ENCODE results near the gene LAMA2. TPM values are rescaled to one million over a fixed set of nuclear protein-coding genes. Genes with fewer than 3 reads are reported as not detected.

LAMA2 gene
- total RNA-seq, 4 donors from 2014 or later = 1.7 to 112 (median 19.6) TPM

GRCh38 chr6:129342796-129343195 is 459.9 kb downstream of the LAMA2 start:
- no peak for DNase-seq
- no peaks in the 10 kb centered on the region for H3K36me3 ChIP-seq
- H3K9me3 ChIP-seq = no peaks in the 10 kb centered on the region
- H3K27me3 ChIP-seq = no peaks in the 10 kb centered on the region
- intact Hi-C loops (cut with DNase I) = no loop called here
- no peaks in the 10 kb centered on the region for H3K4me1 ChIP-seq
- no peak overlapping the region for H3K27ac ChIP-seq
- H3K4me3 ChIP-seq = no peak overlapping the region
- WGBS, 2 donors = 84 to 86% methylated on average over 2 of the region's 2 CpGs
- TF ChIP-seq POLR2A (IDR thresholded peaks at IDR 0.05) (no peak), CTCF (IDR thresholded peaks at IDR 0.05) (no peak)

- H3K27me3 ChIP-seq = no peaks in the 10 kb centered on the region
- intact Hi-C loops (cut with DNase I) = no loop called here
- no peak overlapping the region for H3K4me3 ChIP-seq
- WGBS, 2 donors = 90 to 93% methylated on average over 3 of the region's 3 CpGs
- no peak for DNase-seq
- H3K36me3 ChIP-seq = no peaks in the 10 kb centered on the region
- H3K9me3 ChIP-seq = no peaks in the 10 kb centered on the region
- no peak for TF ChIP-seq POLR2A (IDR thresholded peaks at IDR 0.05)
- no peak for TF ChIP-seq CTCF (IDR thresholded peaks at IDR 0.05)
- no peaks in the 10 kb centered on the region for H3K4me1 ChIP-seq
- no peak overlapping the region for H3K27ac ChIP-seq
Observed at GRCh38 chr6:129344379-129344778, 461.4 kb downstream of the LAMA2 start.

GRCh38 chr6:129345890-129346289 is 463.0 kb downstream of the LAMA2 start:
- no peaks in the 10 kb centered on the region for H3K27me3 ChIP-seq
- H3K4me3 ChIP-seq = no peak overlapping the region
- DNase-seq = no peak
- H3K36me3 ChIP-seq = no peaks in the 10 kb centered on the region
- TF ChIP-seq POLR2A (IDR thresholded peaks at IDR 0.05) (no peak), CTCF (IDR thresholded peaks at IDR 0.05) (no peak)
- no peaks in the 10 kb centered on the region for H3K4me1 ChIP-seq
- 20 to 68% methylated on average over 2 of the region's 2 CpGs for WGBS, 2 donors
- H3K27ac ChIP-seq = no peak overlapping the region
- intact Hi-C loops (cut with DNase I) = no loop called here
- H3K9me3 ChIP-seq = no peaks in the 10 kb centered on the region

- H3K4me1 ChIP-seq = no peaks in the 10 kb centered on the region
- intact Hi-C loops (cut with DNase I) = no loop called here
- H3K27me3 ChIP-seq = no peaks in the 10 kb centered on the region
- no peak overlapping the region for H3K4me3 ChIP-seq
- TF ChIP-seq POLR2A (IDR thresholded peaks at IDR 0.05) = no peak
- TF ChIP-seq CTCF (IDR thresholded peaks at IDR 0.05) = no peak
- H3K36me3 ChIP-seq = no peaks in the 10 kb centered on the region
- H3K27ac ChIP-seq = no peak overlapping the region
- 85 to 95% methylated on average over 2 of the region's 2 CpGs for WGBS, 2 donors
- no peaks in the 10 kb centered on the region for H3K9me3 ChIP-seq
- DNase-seq = no peak
Observed at GRCh38 chr6:129346964-129347363, 464.0 kb downstream of the LAMA2 start.

- no peaks in the 10 kb centered on the region for H3K36me3 ChIP-seq
- TF ChIP-seq POLR2A (IDR thresholded peaks at IDR 0.05) (no peak), CTCF (IDR thresholded peaks at IDR 0.05) (no peak)
- peaks cover 0 to 14% (median 0%) of the 10 kb centered on the region in 3 donors for H3K4me1 ChIP-seq
- DNase-seq = no peak
- H3K4me3 ChIP-seq = no peak overlapping the region
- H3K27me3 ChIP-seq = no peaks in the 10 kb centered on the region
- H3K9me3 ChIP-seq = no peaks in the 10 kb centered on the region
- no peak overlapping the region for H3K27ac ChIP-seq
- intact Hi-C loops (cut with DNase I) = no loop called here
- 90 to 96% methylated on average over 2 of the region's 2 CpGs for WGBS, 2 donors
Observed at GRCh38 chr6:129350278-129350677, 467.3 kb downstream of the LAMA2 start.
